NCI-H1417 treated with DMSO at 0.1 percent for 48 hours (cell line): Measurements from ENCODE around the gene VIPR2.
"Not testable (repeated sequence)": the region's sequence is repeated elsewhere in the genome, so short reads cannot be mapped to it uniquely, and the experiment has no call there.

Experiments
- DNase-seq: peaks from one replicate; lab custom pipeline; 2025; lab: John Stamatoyannopoulos, UW

The VIPR2 gene

DNA sequence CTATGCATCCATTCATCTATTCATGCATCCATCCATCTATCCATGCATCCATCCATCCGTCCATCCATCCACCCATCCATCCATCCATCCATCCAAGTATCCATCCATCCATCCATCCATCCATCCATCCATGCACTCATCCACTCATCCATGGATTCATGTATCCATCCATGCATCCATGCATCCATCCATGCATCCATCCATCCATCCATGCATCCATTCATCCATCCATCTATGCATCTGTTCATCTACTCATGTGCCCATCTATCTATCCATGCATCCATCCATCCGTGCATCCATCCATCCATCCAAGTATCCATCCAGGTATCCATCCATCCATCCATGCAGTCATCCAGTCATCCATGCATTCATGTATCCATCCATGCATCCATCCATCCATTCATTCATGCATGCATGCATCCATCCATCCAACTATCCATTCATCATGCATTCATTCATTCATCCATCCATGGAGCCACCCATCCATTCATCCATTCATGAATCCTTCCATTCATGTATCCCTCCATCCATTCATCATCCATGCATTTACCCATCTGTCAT, 156.3 kb downstream of the VIPR2 start:
- DNase-seq: no peak

DNA sequence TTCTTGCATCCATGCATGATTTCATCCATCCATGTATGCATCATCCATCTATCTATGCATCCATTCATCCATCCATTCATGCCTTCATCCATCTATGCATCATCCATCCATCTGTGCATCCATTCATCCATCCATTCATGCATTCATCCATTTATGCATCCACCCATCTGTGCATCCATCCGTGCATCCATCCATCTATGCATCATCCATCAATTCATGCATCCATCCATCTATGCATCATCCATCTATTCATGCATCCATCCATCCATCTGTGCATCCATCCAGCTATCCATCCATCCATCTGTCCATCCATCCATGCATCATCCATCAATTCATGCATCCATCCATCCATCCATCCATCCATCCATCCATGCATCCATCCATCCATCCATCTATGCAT, 157.0 kb downstream of the VIPR2 start:
- DNase-seq: no peak

DNA sequence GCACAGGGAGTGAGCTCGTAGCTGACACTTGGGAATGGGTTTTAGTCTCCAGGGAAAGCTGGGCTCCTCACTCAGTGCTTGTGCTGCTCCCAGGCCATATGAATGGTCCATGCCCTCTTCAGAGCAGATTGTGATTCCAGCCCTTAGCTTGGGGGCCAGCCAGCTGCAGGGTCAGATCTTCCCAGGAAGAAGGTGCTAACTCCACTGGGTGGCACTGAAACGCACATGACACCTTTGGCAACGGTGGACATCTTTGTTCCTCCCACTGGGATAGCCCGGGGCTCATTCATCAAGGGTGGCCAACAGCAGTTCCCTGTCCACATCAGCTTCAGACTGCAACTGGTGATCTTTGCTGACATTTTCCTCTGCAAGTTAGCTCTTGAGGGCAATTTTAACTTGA, 159.1 kb downstream of the VIPR2 start:
- no peak for DNase-seq

GRCh38 chr7:158984007-158984406, 160.7 kb downstream of the VIPR2 start:
- not testable (repeated sequence) for DNase-seq

DNA sequence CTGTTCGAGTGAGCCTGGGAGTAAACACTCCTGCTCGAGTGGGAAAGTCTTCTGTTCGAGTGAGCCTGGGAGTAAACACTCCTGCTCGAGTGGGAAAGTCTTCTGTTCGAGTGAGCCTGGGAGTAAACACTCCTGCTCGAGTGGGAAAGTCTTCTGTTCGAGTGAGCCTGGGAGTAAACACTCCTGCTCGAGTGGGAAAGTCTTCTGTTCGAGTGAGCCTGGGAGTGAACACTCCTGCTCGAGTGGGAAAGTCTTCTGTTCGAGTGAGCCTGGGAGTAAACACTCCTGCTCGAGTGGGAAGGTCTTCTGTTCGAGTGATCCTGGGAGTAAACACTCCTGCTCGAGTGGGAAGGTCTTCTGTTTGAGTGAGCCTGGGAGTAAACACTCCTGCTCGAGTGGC, 162.6 kb downstream of the VIPR2 start:
- DNase-seq: not testable (repeated sequence)

- DNase-seq: no peak
Observed at GRCh38 chr7:158979635-158980351, 164.9 kb downstream of the VIPR2 start.

- DNase-seq: no peak
Observed at GRCh38 chr7:158979023-158979529, 165.6 kb downstream of the VIPR2 start.
